HAP-1 (cell line): ENCODE results near the gene MRM1.

Experiments
- DNase-seq, 2 experiments: peaks; one replicate each; pipeline ENCODE4 v3.0.0-alpha.2; 2016 to 2020; ENCODE audit warnings: low spot score in 2 of 2
- H3K27me3 ChIP-seq: fragments of 250-450 bp; sonication (Bioruptor Pico); 2 replicates; pipeline ENCODE4 v1.5.1; 2020; ENCODE audit warnings: low read depth, mild to moderate bottlenecking, moderate library complexity
- H3K36me3 ChIP-seq: fragments of 250-450 bp; sonication (Bioruptor Pico); replicated peaks from 2 replicates; pipeline ENCODE4 v1.5.1; 2020; ENCODE audit warnings: mild to moderate bottlenecking
- H3K4me1 ChIP-seq: fragments of 250-450 bp; sonication (Bioruptor Pico); 2 replicates; pipeline ENCODE4 v1.5.1; 2020; ENCODE audit warnings: mild to moderate bottlenecking
- H3K4me3 ChIP-seq: fragments of 250-450 bp; sonication (Bioruptor Pico); 2 replicates; pipeline ENCODE4 v1.5.1; 2020; ENCODE audit warnings: mild to moderate bottlenecking, moderate library complexity
- H3K9me3 ChIP-seq: fragments of 250-450 bp; sonication (Bioruptor Pico); 2 replicates; pipeline ENCODE4 v1.5.1; 2020; ENCODE audit warnings: mild to moderate bottlenecking, moderate library complexity
- in situ Hi-C: fragments of 300-500 bp; cut with MboI; formaldehyde crosslinking; loops from 3 replicates; pipeline ENCODE4 v1.14.3; 2020; ENCODE audit warnings: low sequenced_read_pairs, inconsistent platforms, mixed read lengths

MRM1 gene

GRCh38 chr17:36609498-36609862, 8.1 kb downstream of the MRM1 start:
- DNase-seq, result no peak
- H3K27me3 ChIP-seq, result no peaks in the 10 kb centered on the region
- H3K4me3 ChIP-seq, result no peak overlapping the region
- H3K9me3 ChIP-seq, result no peaks in the 10 kb centered on the region
- peaks cover 21% of the 10 kb centered on the region for H3K36me3 ChIP-seq
- in situ Hi-C loops, result loop anchor here (25.0 kb wide), 2 partner anchors 628 to 753 kb away; no protein-coding TSS in a partner anchor
- H3K4me1 ChIP-seq, result no peaks in the 10 kb centered on the region; the same call in 1 of the 2 replicates

- H3K36me3 ChIP-seq, result peaks cover 21% of the 10 kb centered on the region
- DNase-seq, result no peak
Observed at GRCh38 chr17:36610474-36610873, 9.1 kb downstream of the MRM1 start.

GRCh38 chr17:36611345-36612072, 10.1 kb downstream of the MRM1 start:
- H3K9me3 ChIP-seq, result no peaks in the 10 kb centered on the region
- in situ Hi-C loops, result loop anchor here (25.0 kb wide), 2 partner anchors 626 to 751 kb away; no protein-coding TSS in a partner anchor
- H3K27me3 ChIP-seq, result no peaks in the 10 kb centered on the region
- H3K4me1 ChIP-seq, result no peaks in the 10 kb centered on the region
- DNase-seq, result no peak
- H3K36me3 ChIP-seq, result peaks cover 17% of the 10 kb centered on the region
- no peak overlapping the region for H3K4me3 ChIP-seq

More at GRCh38 chr17:36610474-36610873, 9.1 kb downstream of the MRM1 start:
- H3K27me3 ChIP-seq, result no peaks in the 10 kb centered on the region
- H3K4me1 ChIP-seq, result no peaks in the 10 kb centered on the region; the same call in 1 of the 2 replicates
- H3K4me3 ChIP-seq, result no peak overlapping the region
- in situ Hi-C loops, result loop anchor here (25.0 kb wide), 2 partner anchors 627 to 752 kb away; no protein-coding TSS in a partner anchor
- H3K9me3 ChIP-seq, result no peaks in the 10 kb centered on the region

- Histone ChIP-seq H3K9me3 (no peaks in the 10 kb centered on the region), H3K4me3 (no peak overlapping the region), H3K4me1 (no peaks in the 10 kb centered on the region), H3K27me3 (no peaks in the 10 kb centered on the region), H3K36me3 (peaks cover 17% of the 10 kb centered on the region)
- in situ Hi-C loops, result loop anchor here (25.0 kb wide), 2 partner anchors 625 to 750 kb away; no protein-coding TSS in a partner anchor
- DNase-seq, result no peak
Observed at GRCh38 chr17:36612323-36612722, 10.9 kb downstream of the MRM1 start.

GRCh38 chr17:36613155-36613554, 11.8 kb downstream of the MRM1 start:
- in situ Hi-C loops, result loop anchor here (25.0 kb wide), 2 partner anchors 624 to 749 kb away; no protein-coding TSS in a partner anchor
- H3K36me3 ChIP-seq, result peaks cover 10% of the 10 kb centered on the region
- no peak overlapping the region for H3K4me3 ChIP-seq
- no peaks in the 10 kb centered on the region for H3K4me1 ChIP-seq
- H3K9me3 ChIP-seq, result no peaks in the 10 kb centered on the region
- H3K27me3 ChIP-seq, result no peaks in the 10 kb centered on the region
- DNase-seq, result no peak

- in situ Hi-C loops, result loop anchor here (25.0 kb wide), 2 partner anchors 623 to 748 kb away; no protein-coding TSS in a partner anchor
- H3K4me3 ChIP-seq, result no peak overlapping the region
- H3K4me1 ChIP-seq, result no peaks in the 10 kb centered on the region
- no peak for DNase-seq
- H3K9me3 ChIP-seq, result no peaks in the 10 kb centered on the region
- H3K27me3 ChIP-seq, result no peaks in the 10 kb centered on the region
- H3K36me3 ChIP-seq, result 0 out of 2 replicates have a peak, but pooled peaks cover 3% of the 10 kb centered on the region
Observed at GRCh38 chr17:36614081-36614480, 12.7 kb downstream of the MRM1 start.

GRCh38 chr17:36614933-36615332, 13.6 kb downstream of the MRM1 start:
- Histone ChIP-seq H3K4me1 (no peaks in the 10 kb centered on the region), H3K27me3 (no peaks in the 10 kb centered on the region), H3K4me3 (no peak overlapping the region), H3K36me3 (0 out of 2 replicates have a peak, but pooled peaks cover 3% of the 10 kb centered on the region), H3K9me3 (no peaks in the 10 kb centered on the region)
- in situ Hi-C loops, result loop anchor here (25.0 kb wide), 2 partner anchors 622 to 747 kb away; no protein-coding TSS in a partner anchor
- DNase-seq, result no peak

GRCh38 chr17:36616061-36617029, 15.0 kb downstream of the MRM1 start:
- no peaks in the 10 kb centered on the region for H3K9me3 ChIP-seq
- DNase-seq, result no peak

GRCh38 chr17:36617773-36618172, 16.4 kb downstream of the MRM1 start:
- in situ Hi-C loops, result loop anchor here (25.0 kb wide), 2 partner anchors 620 to 745 kb away; no protein-coding TSS in a partner anchor
- Histone ChIP-seq H3K4me3 (no peak overlapping the region), H3K9me3 (no peaks in the 10 kb centered on the region)

More at GRCh38 chr17:36616061-36617029, 15.0 kb downstream of the MRM1 start:
- Histone ChIP-seq H3K36me3 (no peaks in the 10 kb centered on the region), H3K4me1 (no peaks in the 10 kb centered on the region), H3K4me3 (no peak overlapping the region), H3K27me3 (no peaks in the 10 kb centered on the region)
- in situ Hi-C loops, result loop anchor here (25.0 kb wide), 2 partner anchors 621 to 746 kb away; no protein-coding TSS in a partner anchor

GRCh38 chr17:36623281-36623680, 21.9 kb downstream of the MRM1 start:
- H3K27me3 ChIP-seq, result no peaks in the 10 kb centered on the region
- no peak overlapping the region for H3K4me3 ChIP-seq
- H3K4me1 ChIP-seq, result no peaks in the 10 kb centered on the region
- DNase-seq, result no peak
- H3K9me3 ChIP-seq, result no peaks in the 10 kb centered on the region
- in situ Hi-C loops, result loop anchor here (10.0 to 25.0 kb wide), 3 partner anchors 552 to 739 kb away; no protein-coding TSS in a partner anchor
- no peaks in the 10 kb centered on the region for H3K36me3 ChIP-seq

More at GRCh38 chr17:36617773-36618172, 16.4 kb downstream of the MRM1 start:
- H3K27me3 ChIP-seq, result no peaks in the 10 kb centered on the region
- no peaks in the 10 kb centered on the region for H3K36me3 ChIP-seq
- no peak for DNase-seq
- no peaks in the 10 kb centered on the region for H3K4me1 ChIP-seq

GRCh38 chr17:36625188-36625587, 23.8 kb downstream of the MRM1 start:
- Histone ChIP-seq H3K9me3 (no peaks in the 10 kb centered on the region), H3K27me3 (no peaks in the 10 kb centered on the region), H3K4me3 (no peak overlapping the region), H3K4me1 (no peaks in the 10 kb centered on the region), H3K36me3 (no peaks in the 10 kb centered on the region)
- in situ Hi-C loops, result loop anchor here (10.0 to 25.0 kb wide), 2 partner anchors 137 to 550 kb away; no protein-coding TSS in a partner anchor
- DNase-seq, result no peak

- no peak overlapping the region for H3K4me3 ChIP-seq
- DNase-seq, result no peak
- no peaks in the 10 kb centered on the region for H3K4me1 ChIP-seq
- H3K36me3 ChIP-seq, result no peaks in the 10 kb centered on the region
- in situ Hi-C loops, result loop anchor here (10.0 to 25.0 kb wide), 2 partner anchors 135 to 548 kb away; no protein-coding TSS in a partner anchor
- no peaks in the 10 kb centered on the region for H3K27me3 ChIP-seq
- H3K9me3 ChIP-seq, result no peaks in the 10 kb centered on the region
Observed at GRCh38 chr17:36627101-36627500, 25.7 kb downstream of the MRM1 start.

- Histone ChIP-seq H3K4me1 (no peaks in the 10 kb centered on the region), H3K36me3 (no peaks in the 10 kb centered on the region), H3K27me3 (no peaks in the 10 kb centered on the region), H3K4me3 (no peak overlapping the region), H3K9me3 (no peaks in the 10 kb centered on the region)
- in situ Hi-C loops, result loop anchor here (10.0 to 25.0 kb wide), 2 partner anchors 134 to 546 kb away; no protein-coding TSS in a partner anchor
- no peak for DNase-seq
Observed at GRCh38 chr17:36628576-36628975, 27.2 kb downstream of the MRM1 start.
